Common myeloid progenitor, CD34-positive (primary cell): ENCODE results near the gene COG5.
"Not testable (repeated sequence)": the region's sequence is repeated elsewhere in the genome, so short reads cannot be mapped to it uniquely, and the experiment has no call there.

Source experiments
- CTCF ChIA-PET: fragments of 350-600 bp; sonication (Branson Sonifier 250); formaldehyde crosslinking; loops from one replicate; lab custom pipeline; 2021; ENCODE audit warnings: antibody characterized with exemption; lab: Charles Lee
- POLR2A ChIA-PET: fragments of 350-600 bp; sonication (Branson Sonifier 250); formaldehyde crosslinking; loops from one replicate; lab custom pipeline; 2021; ENCODE audit warnings: antibody characterized with exemption; lab: Charles Lee
- DNase-seq, 3 donors: peaks; one replicate each; pipeline versions ENCODE4 v3.0.0 to v3.0.0-alpha.2; 2013
- H3K27ac ChIP-seq, 2 experiments: 1 replicate in 1 of 2; 2 replicates in 1 of 2; pipeline ENCODE4 v1.7.0; 2013; ENCODE audit warnings: inconsistent platforms in 2 of 2, low read length in 2 of 2, mild to moderate bottlenecking in 2 of 2, low read depth in 1 of 2, moderate library complexity in 1 of 2; ENCODE audit not compliant: severe bottlenecking in 2 of 2, insufficient read depth in 1 of 2, poor library complexity in 1 of 2
- H3K27me3 ChIP-seq, 5 experiments: replicated peaks in 2 of 5; 1 replicate in 3 of 5; 2 replicates in 2 of 5; pipeline versions ENCODE4 v1.6.1 to v1.7.0; 2013; ENCODE audit warnings: low read length in 4 of 5, mild to moderate bottlenecking in 2 of 5, moderate library complexity in 2 of 5, inconsistent platforms in 1 of 5; ENCODE audit not compliant: insufficient read depth in 5 of 5, control insufficient read depth in 4 of 5
- H3K36me3 ChIP-seq, 4 experiments: 1 replicate in 2 of 4; 2 replicates in 2 of 4; pipeline versions ENCODE4 v1.6.1 to v1.7.0; 2013; ENCODE audit warnings: low read length in 3 of 4, control low read depth in 1 of 4, mild to moderate bottlenecking in 1 of 4; ENCODE audit not compliant: control insufficient read depth in 4 of 4, insufficient read depth in 4 of 4
- H3K4me1 ChIP-seq, 4 experiments: 1 replicate in 3 of 4; 2 replicates in 1 of 4; pipeline versions ENCODE4 v1.6.1 to v1.7.1; 2013; ENCODE audit warnings: low read length in 3 of 4, mild to moderate bottlenecking in 3 of 4, control low read depth in 1 of 4, inconsistent platforms in 1 of 4, moderate library complexity in 1 of 4; ENCODE audit not compliant: control insufficient read depth in 4 of 4, insufficient read depth in 4 of 4; ENCODE audit errors: control extremely low read depth in 1 of 4
- H3K4me3 ChIP-seq, 7 experiments: 1 replicate in 4 of 7; 2 replicates in 3 of 7; pipeline versions ENCODE4 v1.5.1 to v1.7.0; 2013; ENCODE audit warnings: mild to moderate bottlenecking in 7 of 7, low read length in 6 of 7, moderate library complexity in 6 of 7, inconsistent platforms in 2 of 7, low read depth in 2 of 7, control low read depth in 1 of 7; ENCODE audit not compliant: insufficient read depth in 4 of 7, control insufficient read depth in 1 of 7; ENCODE audit errors: extremely low read depth in 1 of 7
- H3K9me3 ChIP-seq, 5 experiments: 1 replicate in 4 of 5; 2 replicates in 1 of 5; pipeline versions ENCODE4 v1.6.1 to v1.7.1; 2013; ENCODE audit warnings: low read length in 4 of 5, mild to moderate bottlenecking in 2 of 5, inconsistent platforms in 1 of 5, low read depth in 1 of 5, moderate library complexity in 1 of 5; ENCODE audit not compliant: control insufficient read depth in 4 of 5, insufficient read depth in 2 of 5; ENCODE audit errors: control extremely low read depth in 1 of 5
- WGBS: methylation state at CpG from one replicate; pipeline ENCODE4 v1.1.5; 2013; ENCODE audit not compliant: insufficient coverage; 5-methylcytosine and 5-hydroxymethylcytosine counted together

COG5 gene

GRCh38 chr7:107157091-107157490, 406.6 kb downstream of the COG5 start:
- H3K27me3 ChIP-seq, result no peaks in the 10 kb centered on the region
- DNase-seq, result no peak
- CTCF ChIA-PET, result interaction anchor here (1.4 to 1.8 kb wide), 2 partner anchors 10 kb away, joined by 4 to 7 read pairs; no protein-coding TSS in a partner anchor
- H3K36me3 ChIP-seq, result peaks cover 0 to 2% (median under 1%) of the 10 kb centered on the region in 4 experiments
- no peaks in the 10 kb centered on the region for H3K9me3 ChIP-seq
- H3K27ac ChIP-seq, result no peak overlapping the region
- WGBS, result 98% methylated on average over 7 of the region's 7 CpGs
- H3K4me3 ChIP-seq, result no peak overlapping the region
- H3K4me1 ChIP-seq, result no peaks in the 10 kb centered on the region
- POLR2A ChIA-PET, result no interaction called here

- H3K4me3 ChIP-seq, H3K36me3 ChIP-seq, CTCF ChIA-PET, H3K27ac ChIP-seq, H3K4me1 ChIP-seq, DNase-seq, POLR2A ChIA-PET, H3K9me3 ChIP-seq, H3K27me3 ChIP-seq: not testable (repeated sequence)
- 95% methylated on average over 2 of the region's 3 CpGs for WGBS
Observed at GRCh38 chr7:107155726-107156125, 408.0 kb downstream of the COG5 start.

GRCh38 chr7:107154826-107155225, 408.9 kb downstream of the COG5 start:
- no peaks in the 10 kb centered on the region for H3K4me1 ChIP-seq
- H3K27ac ChIP-seq, result no peak overlapping the region
- H3K4me3 ChIP-seq, result no peak overlapping the region
- H3K36me3 ChIP-seq, result peaks cover 0 to 2% (median 2%) of the 10 kb centered on the region in 4 experiments
- no peaks in the 10 kb centered on the region for H3K27me3 ChIP-seq
- H3K9me3 ChIP-seq, result no peaks in the 10 kb centered on the region
- no peak for DNase-seq
- WGBS, result 95% methylated on average over 6 of the region's 6 CpGs
- POLR2A ChIA-PET, result no interaction called here
- CTCF ChIA-PET, result interaction anchor here (9.1 kb wide), 1 partner anchor 208 kb away, joined by 205 read pairs; no protein-coding TSS in a partner anchor

GRCh38 chr7:107152011-107152410, 411.7 kb downstream of the COG5 start:
- Histone ChIP-seq H3K27me3 (no peaks in the 10 kb centered on the region), H3K36me3 (peaks cover 0 to 2% (median under 1%) of the 10 kb centered on the region in 4 experiments), H3K4me1 (no peaks in the 10 kb centered on the region), H3K9me3 (no peaks in the 10 kb centered on the region), H3K4me3 (no peak overlapping the region), H3K27ac (no peak overlapping the region)
- CTCF ChIA-PET, result interaction anchor here (0.6 to 9.1 kb wide), 9 partner anchors 10 to 372 kb away, joined by 3 to 205 read pairs (median 5); partner anchors contain the start of gene HBP1
- 81% methylated on average over 4 of the region's 4 CpGs for WGBS
- POLR2A ChIA-PET, result interaction anchor here (0.6 kb wide), 1 partner anchor 337 kb away, joined by 3 read pairs; no protein-coding TSS in a partner anchor
- DNase-seq, result no peak
